Fibroblast of peridontal ligament (primary cell): ENCODE results near the gene HAVCR2.

Source experiments
- DNase-seq: peaks from one replicate; pipeline ENCODE4 v3.0.0-alpha.2; 2010; ENCODE audit errors: extremely low read depth

The HAVCR2 gene

GRCh38 chr5:157046041-157046440 lies 62.8 kb downstream of the HAVCR2 start:
- no peak for DNase-seq

GRCh38 chr5:157045601-157046000 lies 63.2 kb downstream of the HAVCR2 start:
- DNase-seq = no peak

GRCh38 chr5:157038568-157039187 lies 70.2 kb downstream of the HAVCR2 start:
- DNase-seq = no peak
